H4 (cell line): ENCODE measurements around the gene FMC1. TPM values are rescaled to one million over a fixed set of nuclear protein-coding genes. Genes with fewer than 3 reads are reported as not detected.
"Not testable (repeated sequence)": the region's sequence is repeated elsewhere in the genome, so short reads cannot be mapped to it uniquely, and the experiment has no call there.

Experiments used
- DNase-seq: peaks from one replicate; pipeline ENCODE4 v3.0.0-alpha.2; 2015; ENCODE audit warnings: low spot score
- total RNA-seq: library from RNA; depleted of rRNA; stranded (reverse); fragments of >200 nt; shearing (Covaris generic); gene quantifications from 2 replicates; pipeline ENCODE4 v1.2.3, GENCODE V29; 2014; rRNA removed

The FMC1 gene
- 19.4 and 21.0 TPM in 2 replicates for total RNA-seq

GRCh38 chr7:139341058-139341775 is at the start of gene FMC1:
Gene FMC1 (plus strand): TSS chr7:139341337. CDS start chr7:139341385, 48 bp downstream.
- peak; percentile 91 for DNase-seq

- no peak for DNase-seq
These were observed 48.3 kb upstream of the FMC1 start for GRCh38 chr7:139292821-139293220.

GRCh38 chr7:139293534-139293933 is 47.6 kb upstream of the FMC1 start:
- no peak for DNase-seq

- no peak for DNase-seq
These were observed 46.9 kb upstream of the FMC1 start for GRCh38 chr7:139294241-139294640.

GRCh38 chr7:139294951-139295575 is 46.1 kb upstream of the FMC1 start:
- no peak for DNase-seq

GRCh38 chr7:139297795-139298194 is 43.3 kb upstream of the FMC1 start:
- DNase-seq: no peak

GRCh38 chr7:139299296-139299695 is 41.8 kb upstream of the FMC1 start:
- DNase-seq: no peak

GRCh38 chr7:139300390-139300789 is 40.7 kb upstream of the FMC1 start:
- no peak for DNase-seq

- DNase-seq: no peak
These were observed 36.6 kb upstream of the FMC1 start for GRCh38 chr7:139304517-139304916.

- DNase-seq: no peak
These were observed 23.1 kb upstream of the FMC1 start for GRCh38 chr7:139317939-139318505.

GRCh38 chr7:139321071-139321745 is 19.9 kb upstream of the FMC1 start:
- peak; percentile 31 for DNase-seq

GRCh38 chr7:139324709-139325108 is 16.4 kb upstream of the FMC1 start:
- not testable (repeated sequence) for DNase-seq

GRCh38 chr7:139328375-139328774 is 12.8 kb upstream of the FMC1 start:
- no peak for DNase-seq

GRCh38 chr7:139329119-139329518 is 12.0 kb upstream of the FMC1 start:
- no peak for DNase-seq

- DNase-seq: no peak
These were observed 10.7 kb upstream of the FMC1 start for GRCh38 chr7:139330333-139331030.

GRCh38 chr7:139332697-139333359 is 8.3 kb upstream of the FMC1 start:
- DNase-seq: no peak

GRCh38 chr7:139333443-139333842 is 7.7 kb upstream of the FMC1 start:
- not testable (repeated sequence) for DNase-seq

GRCh38 chr7:139334399-139335150 is 6.6 kb upstream of the FMC1 start:
- no peak for DNase-seq

GRCh38 chr7:139339025-139339424 is 2.1 kb upstream of the FMC1 start:
- DNase-seq: no peak

GRCh38 chr7:139339698-139340036 is 1.5 kb upstream of the FMC1 start:
- DNase-seq: no peak
